Coronary artery (tissue), 2 donors: ENCODE results near the gene NELL2.

Source experiments
- DNase-seq: peaks from one replicate; pipeline ENCODE4 v3.0.0-alpha.2; 2017; ENCODE audit warnings: low spot score
- H3K27ac ChIP-seq, 2 donors: fragments of 200-600 bp; sonication (generic); one replicate each; pipeline ENCODE4 v1.5.1; 2016 to 2019
- H3K4me3 ChIP-seq: fragments of 200-600 bp; sonication (generic); 2 replicates; pipeline ENCODE4 v1.5.1; 2016; ENCODE audit warnings: mild to moderate bottlenecking, moderate library complexity
- CTCF ChIP-seq: fragments of 200-600 bp; sonication (generic); IDR thresholded peaks from one replicate; pipeline ENCODE4 v1.5.1; 2019; ENCODE audit warnings: antibody characterized with exemption

Gene NELL2

GRCh38 chr12:44519931-44520330 is 356.2 kb downstream of the NELL2 start:
- H3K27ac ChIP-seq: no peak overlapping the region
- DNase-seq: no peak
- TF ChIP-seq CTCF: no peak
- no peak overlapping the region for H3K4me3 ChIP-seq

GRCh38 chr12:44511289-44511688 is 364.8 kb downstream of the NELL2 start:
- TF ChIP-seq CTCF: no peak
- DNase-seq: no peak
- no peak overlapping the region for H3K27ac ChIP-seq
- no peak overlapping the region for H3K4me3 ChIP-seq

GRCh38 chr12:44510510-44510909 is 365.6 kb downstream of the NELL2 start:
- no peak for DNase-seq

GRCh38 chr12:44510076-44510475 is 366.0 kb downstream of the NELL2 start:
- no peak for TF ChIP-seq CTCF
- no peak overlapping the region for H3K27ac ChIP-seq
- DNase-seq: no peak
- H3K4me3 ChIP-seq: no peak overlapping the region

More at GRCh38 chr12:44510510-44510909, 365.6 kb downstream of the NELL2 start:
- Histone ChIP-seq H3K4me3 (no peak overlapping the region), H3K27ac (no peak overlapping the region)
- no peak for TF ChIP-seq CTCF

- DNase-seq: no peak
- H3K4me3 ChIP-seq: no peak overlapping the region
- no peak overlapping the region for H3K27ac ChIP-seq
- no peak for TF ChIP-seq CTCF
These were observed 366.6 kb downstream of the NELL2 start for GRCh38 chr12:44509471-44509870.

GRCh38 chr12:44507461-44507860 is 368.7 kb downstream of the NELL2 start:
- no peak overlapping the region for H3K4me3 ChIP-seq
- TF ChIP-seq CTCF: no peak
- no peak overlapping the region for H3K27ac ChIP-seq
- no peak for DNase-seq

GRCh38 chr12:44504799-44505198 is 371.3 kb downstream of the NELL2 start:
- Histone ChIP-seq H3K4me3 (no peak overlapping the region), H3K27ac (no peak overlapping the region)
- TF ChIP-seq CTCF: no peak
- no peak for DNase-seq
